ENCODE data around the gene DAB2IP.
"Not testable (repeated sequence)": the region's sequence is repeated elsewhere in the genome, so short reads cannot be mapped to it uniquely, and the experiment has no call there.

The DAB2IP gene

GRCh38 chr9:121786998-121787422 lies 135.6 kb downstream of the DAB2IP start:
- no peak overlapping the region for H3K9ac ChIP-seq (ENCODE audit: low read length)

GRCh38 chr9:121788686-121789366 lies 137.4 kb downstream of the DAB2IP start:
- H3F3A ChIP-seq (ENCODE audit: insufficient read depth), result no peaks in the 10 kb centered on the region
- no peaks in the 10 kb centered on the region for H3K36me3 ChIP-seq (ENCODE audit: low read length)
- no peak overlapping the region for H2AFZ ChIP-seq (ENCODE audit: low read depth, low read length, severe bottlenecking)
- no peak overlapping the region for H3K4me3 ChIP-seq (ENCODE audit: insufficient read depth, low read length, poor library complexity, severe bottlenecking)
- no peaks in the 10 kb centered on the region for H3K79me2 ChIP-seq (ENCODE audit: insufficient read depth, low read length)
- no peak for TF ChIP-seq CTCF (IDR thresholded peaks at IDR 0.05; ENCODE audit: insufficient read depth, low read length, poor library complexity, severe bottlenecking)
- TF ChIP-seq EZH2phosphoT487 (conservative IDR thresholded peaks at IDR 0.05; ENCODE audit: low read length), result no peak
- H3K9ac ChIP-seq (ENCODE audit: low read length), result no peak overlapping the region
- no peaks in the 10 kb centered on the region for H3K9me3 ChIP-seq (ENCODE audit: insufficient read depth, low read length)
- H3K4me2 ChIP-seq (ENCODE audit: low read depth, low read length, poor library complexity, severe bottlenecking), result no peak overlapping the region
- no peak overlapping the region for H3K27ac ChIP-seq (ENCODE audit: low read depth, low read length)
- H3K27me3 ChIP-seq (ENCODE audit: low read length), result no peaks in the 10 kb centered on the region
- no peaks in the 10 kb centered on the region for H3K9me2 ChIP-seq (replicated peaks; ENCODE audit: insufficient read depth, low read length)
- H4K20me1 ChIP-seq (ENCODE audit: low read depth, low read length), result no peaks in the 10 kb centered on the region

More at GRCh38 chr9:121786998-121787422, 135.6 kb downstream of the DAB2IP start:
- no peaks in the 10 kb centered on the region for H3K9me3 ChIP-seq (ENCODE audit: insufficient read depth, low read length)
- no peak overlapping the region for H3K4me3 ChIP-seq (ENCODE audit: insufficient read depth, low read length, poor library complexity, severe bottlenecking)
- H2AFZ ChIP-seq (ENCODE audit: low read depth, low read length, severe bottlenecking), result no peak overlapping the region
- TF ChIP-seq CTCF (IDR thresholded peaks at IDR 0.05; ENCODE audit: insufficient read depth, low read length, poor library complexity, severe bottlenecking) (no peak), EZH2phosphoT487 (conservative IDR thresholded peaks at IDR 0.05; ENCODE audit: low read length) (no peak)
- H3K27ac ChIP-seq (ENCODE audit: low read depth, low read length), result no peak overlapping the region
- no peaks in the 10 kb centered on the region for H3K36me3 ChIP-seq (ENCODE audit: low read length)
- no peaks in the 10 kb centered on the region for H3K79me2 ChIP-seq (ENCODE audit: insufficient read depth, low read length)
- H3K27me3 ChIP-seq (ENCODE audit: low read length), result no peaks in the 10 kb centered on the region
- no peaks in the 10 kb centered on the region for H4K20me1 ChIP-seq (ENCODE audit: low read depth, low read length)
- H3F3A ChIP-seq (ENCODE audit: insufficient read depth), result no peaks in the 10 kb centered on the region
- no peak overlapping the region for H3K4me2 ChIP-seq (ENCODE audit: low read depth, low read length, poor library complexity, severe bottlenecking)
- no peaks in the 10 kb centered on the region for H3K9me2 ChIP-seq (replicated peaks; ENCODE audit: insufficient read depth, low read length)

- Histone ChIP-seq H3K9ac (ENCODE audit: low read length) (no peak overlapping the region), H3K4me3 (ENCODE audit: insufficient read depth, low read length, poor library complexity, severe bottlenecking) (no peak overlapping the region), H3K36me3 (ENCODE audit: low read length) (no peaks in the 10 kb centered on the region), H3K79me2 (ENCODE audit: insufficient read depth, low read length) (no peaks in the 10 kb centered on the region), H3K27me3 (ENCODE audit: low read length) (no peaks in the 10 kb centered on the region), H3K4me2 (ENCODE audit: low read depth, low read length, poor library complexity, severe bottlenecking) (no peak overlapping the region), H3K27ac (ENCODE audit: low read depth, low read length) (no peak overlapping the region), H3F3A (ENCODE audit: insufficient read depth) (no peaks in the 10 kb centered on the region), H3K9me2 (replicated peaks; ENCODE audit: insufficient read depth, low read length) (no peaks in the 10 kb centered on the region), H3K9me3 (ENCODE audit: insufficient read depth, low read length) (no peaks in the 10 kb centered on the region), H4K20me1 (ENCODE audit: low read depth, low read length) (no peaks in the 10 kb centered on the region), H2AFZ (ENCODE audit: low read depth, low read length, severe bottlenecking) (no peak overlapping the region)
- TF ChIP-seq CTCF (IDR thresholded peaks at IDR 0.05; ENCODE audit: insufficient read depth, low read length, poor library complexity, severe bottlenecking), result no peak
- no peak for TF ChIP-seq EZH2phosphoT487 (conservative IDR thresholded peaks at IDR 0.05; ENCODE audit: low read length)
Observed at GRCh38 chr9:121790841-121791240, 139.4 kb downstream of the DAB2IP start.

GRCh38 chr9:121792476-121792875 lies 141.0 kb downstream of the DAB2IP start:
- H3K36me3 ChIP-seq (ENCODE audit: low read length), result not testable (repeated sequence)

GRCh38 chr9:121794334-121794733 lies 142.9 kb downstream of the DAB2IP start:
- H3K9me3 ChIP-seq (ENCODE audit: insufficient read depth, low read length); H3K27me3 ChIP-seq (ENCODE audit: low read length); H3F3A ChIP-seq (ENCODE audit: insufficient read depth); H3K4me3 ChIP-seq (ENCODE audit: insufficient read depth, low read length, poor library complexity, severe bottlenecking); H3K36me3 ChIP-seq (ENCODE audit: low read length); H2AFZ ChIP-seq (ENCODE audit: low read depth, low read length, severe bottlenecking); H3K79me2 ChIP-seq (ENCODE audit: insufficient read depth, low read length); H3K4me2 ChIP-seq (ENCODE audit: low read depth, low read length, poor library complexity, severe bottlenecking); H3K27ac ChIP-seq (ENCODE audit: low read depth, low read length); H3K9ac ChIP-seq (ENCODE audit: low read length); H4K20me1 ChIP-seq (ENCODE audit: low read depth, low read length); H3K9me2 ChIP-seq (replicated peaks; ENCODE audit: insufficient read depth, low read length): not testable (repeated sequence)

More at GRCh38 chr9:121792476-121792875, 141.0 kb downstream of the DAB2IP start:
- H3K4me3 ChIP-seq (ENCODE audit: insufficient read depth, low read length, poor library complexity, severe bottlenecking); H3F3A ChIP-seq (ENCODE audit: insufficient read depth); H3K9ac ChIP-seq (ENCODE audit: low read length); H2AFZ ChIP-seq (ENCODE audit: low read depth, low read length, severe bottlenecking); H3K9me3 ChIP-seq (ENCODE audit: insufficient read depth, low read length); H3K79me2 ChIP-seq (ENCODE audit: insufficient read depth, low read length); H3K9me2 ChIP-seq (replicated peaks; ENCODE audit: insufficient read depth, low read length); H4K20me1 ChIP-seq (ENCODE audit: low read depth, low read length); H3K27me3 ChIP-seq (ENCODE audit: low read length); H3K27ac ChIP-seq (ENCODE audit: low read depth, low read length); H3K4me2 ChIP-seq (ENCODE audit: low read depth, low read length, poor library complexity, severe bottlenecking): not testable (repeated sequence)
